Tibial nerve (tissue), 4 donors: ENCODE measurements around the gene ASTN1.

ENCODE experiments used
- CTCF ChIP-seq, 5 experiments: fragments of 200-600 bp in 3 of 5; fragments of 450-650 bp in 2 of 5; sonication (generic) in 3 of 5; IDR thresholded peaks; one replicate each; pipeline ENCODE4 v1.5.1; 2016 to 2019; ENCODE audit warnings: antibody characterized with exemption in 5 of 5, mild to moderate bottlenecking in 3 of 5, moderate library complexity in 2 of 5
- EP300 ChIP-seq, 2 donors: sonication (generic); formaldehyde crosslinking; IDR thresholded peaks; one replicate each; pipeline ENCODE4 v1.6.1; 2017; ENCODE audit warnings: antibody characterized with exemption in 2 of 2, mild to moderate bottlenecking in 1 of 2
- POLR2A ChIP-seq, 2 donors: fragments of 450-650 bp; IDR thresholded peaks; one replicate each; pipeline ENCODE4 v1.6.1; 2017; ENCODE audit warnings: antibody characterized with exemption in 2 of 2, mild to moderate bottlenecking in 2 of 2, moderate library complexity in 2 of 2

DNA sequence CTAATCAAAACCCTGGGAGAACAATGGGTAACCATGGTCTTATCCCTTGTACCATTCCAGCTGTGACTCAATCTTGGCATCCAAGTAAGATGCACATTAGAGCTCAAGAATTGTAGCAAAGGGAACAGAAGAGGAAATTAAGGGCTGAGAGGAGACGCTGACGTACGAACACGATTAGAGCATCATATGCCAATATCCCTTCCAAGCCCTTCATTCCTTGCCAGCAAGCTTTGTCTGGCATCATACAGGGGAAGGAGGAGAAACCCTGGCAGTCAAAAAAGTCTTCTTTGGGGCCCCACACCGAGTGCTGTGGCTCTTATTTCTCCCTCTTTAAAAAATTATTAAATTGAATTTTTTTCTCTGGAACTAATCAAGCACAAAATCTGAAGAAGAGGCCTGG is 120.9 kb downstream of the ASTN1 start:
- TF ChIP-seq POLR2A (IDR thresholded peaks at IDR 0.05) (no peak), CTCF (IDR thresholded peaks at IDR 0.05) (no peak), EP300 (IDR thresholded peaks at IDR 0.05) (no peak)
